Mucosa of gallbladder (tissue), 1 donor: ENCODE data around the gene ZNF135. TPM values are rescaled to one million over a fixed set of nuclear protein-coding genes. Genes with fewer than 3 reads are reported as not detected.

Source experiments
- DNase-seq: peaks from one replicate; pipeline ENCODE4 v3.0.0-alpha.2; 2020; ENCODE audit warnings: low spot score
- total RNA-seq: library from RNA; stranded (reverse); gene quantifications from one replicate; pipeline ENCODE4 v1.2.1, GENCODE V29; 2021
- donor health status: DM: no; HTN: no; CAD: no.

Gene ZNF135
- total RNA-seq, 1 donor from 2014 or later: 11.1 TPM

GRCh38 chr19:58091251-58091995, 32.3 kb downstream of the ZNF135 start:
- DNase-seq: no peak

DNA sequence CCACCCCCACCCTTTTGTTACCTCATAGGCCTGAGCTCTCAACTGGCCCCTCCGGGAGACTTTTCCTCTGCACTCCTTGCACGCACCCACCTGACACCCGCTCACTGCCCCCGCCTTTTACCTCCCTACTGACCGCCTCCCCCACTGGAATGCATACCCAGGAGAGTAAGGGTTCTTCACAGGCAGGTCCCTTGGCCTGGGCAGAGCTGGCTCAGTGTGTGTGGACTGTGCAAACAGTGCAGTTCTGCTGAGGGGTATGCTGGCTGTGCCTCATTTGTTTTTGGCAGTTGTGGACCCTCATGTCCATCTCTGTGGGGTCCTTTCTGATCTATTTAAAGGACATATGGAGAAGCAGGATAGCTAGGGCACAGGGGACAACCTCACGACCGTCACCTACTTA, 34.0 kb downstream of the ZNF135 start:
- DNase-seq: no peak

- DNase-seq: no peak
Measured at GRCh38 chr19:58095328-58095727, 36.2 kb downstream of the ZNF135 start.

DNA sequence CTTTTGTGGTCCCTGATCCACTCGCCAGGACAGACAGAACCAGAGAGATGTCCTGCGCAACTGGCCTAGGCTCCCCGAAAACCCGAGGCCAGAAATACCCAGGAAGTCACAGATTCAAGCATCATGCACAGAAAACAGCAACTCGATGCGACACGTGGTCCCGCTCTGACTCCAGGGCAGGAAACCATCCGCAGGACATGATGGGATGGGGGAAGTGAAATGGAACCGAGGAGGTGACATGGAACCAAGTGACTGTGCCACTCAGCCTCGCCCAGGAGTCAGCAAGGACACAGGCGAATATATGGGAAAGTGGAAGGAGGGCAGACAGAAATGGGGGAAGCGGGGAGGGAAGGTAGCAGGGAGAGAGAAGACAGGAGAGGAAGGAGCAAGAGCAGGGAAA, 37.8 kb downstream of the ZNF135 start:
- no peak for DNase-seq

DNA sequence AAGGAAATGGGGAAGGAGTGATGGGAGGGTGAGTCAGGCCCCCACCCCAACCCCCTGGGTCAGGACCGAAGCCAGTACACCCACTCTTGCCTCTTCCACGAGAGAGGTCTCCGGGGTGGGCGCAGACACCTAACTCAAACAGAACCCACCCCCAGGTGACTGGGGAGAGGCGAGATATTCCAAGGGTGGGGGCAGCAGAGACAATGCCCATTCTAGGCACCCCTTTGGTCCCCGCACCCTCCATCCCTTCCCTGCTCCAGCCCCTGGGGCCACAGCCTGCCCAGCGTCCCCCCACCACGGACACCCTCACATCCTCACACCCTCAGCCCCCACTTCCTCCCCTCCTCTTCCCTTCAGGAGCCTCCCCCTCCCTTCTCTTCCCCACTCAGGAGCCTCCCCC, 38.3 kb downstream of the ZNF135 start:
- no peak for DNase-seq

DNA sequence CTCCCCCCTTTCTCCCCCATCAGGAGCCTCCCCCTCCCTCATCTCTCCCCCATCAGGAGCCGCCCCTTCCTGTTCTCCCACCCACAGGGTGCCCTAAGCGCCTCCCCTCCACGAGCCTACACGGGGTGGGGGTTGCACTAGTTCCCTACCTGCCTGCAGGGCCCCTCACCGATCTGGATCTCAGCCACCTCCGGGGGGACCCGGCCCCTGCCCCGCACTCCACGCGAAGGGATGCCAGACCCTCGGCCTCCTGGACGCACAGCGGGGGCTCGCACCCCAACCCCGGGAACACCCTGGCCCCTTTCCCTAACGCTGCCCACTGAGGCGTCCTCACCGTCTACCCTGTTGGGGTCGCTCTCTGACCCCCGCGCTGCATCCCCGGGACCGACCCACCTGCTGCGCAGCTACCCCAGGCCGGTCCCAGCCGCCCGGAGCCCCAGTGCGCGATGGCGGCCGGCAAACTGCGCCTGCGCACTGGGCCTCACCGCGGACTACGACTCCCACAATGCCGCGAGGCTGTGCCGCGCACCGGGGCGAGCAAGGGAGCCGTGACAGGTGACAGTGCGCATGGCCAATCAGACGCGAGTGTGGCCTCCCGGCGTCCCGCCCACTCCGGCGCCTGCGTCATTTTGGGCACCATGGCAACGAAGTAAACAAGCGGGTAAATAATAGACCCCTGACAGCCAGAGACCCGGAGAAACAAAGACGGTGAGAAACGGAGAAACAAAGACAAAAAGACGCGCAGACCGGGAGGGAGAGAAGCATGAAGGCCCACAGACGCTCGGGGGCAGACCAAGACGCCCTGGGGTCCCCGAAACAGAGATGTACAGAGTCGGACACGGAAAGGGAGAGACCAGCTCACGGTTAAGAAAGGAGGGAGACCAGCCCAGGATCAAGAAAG, 38.9 kb downstream of the ZNF135 start, which contains the start of gene ZSCAN18:
Gene ZSCAN18, minus strand, starts transcription at position 451 of the 901 bp plus-strand sequence. CDS start 7,964 bp downstream, outside the sequence.
- DNase-seq: peak; percentile 98

DNA sequence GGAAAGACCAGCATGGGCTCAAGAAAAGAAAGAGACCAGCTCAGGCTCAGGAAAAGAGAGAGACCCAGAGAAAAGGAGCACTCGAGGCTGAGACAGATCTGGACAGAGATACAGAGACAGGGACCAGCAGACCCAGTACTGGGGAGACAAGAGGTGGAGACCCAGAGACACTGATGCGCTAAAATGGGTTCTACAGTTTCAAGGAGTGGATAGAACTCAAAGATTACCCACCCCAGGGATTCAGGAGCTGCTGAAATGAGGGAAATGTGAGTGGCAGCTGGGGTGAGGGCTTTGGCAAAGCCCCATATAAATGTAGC, 39.6 kb downstream of the ZNF135 start:
- no peak for DNase-seq

- DNase-seq: no peak
Measured at GRCh38 chr19:58107778-58108545, 48.9 kb downstream of the ZNF135 start.

DNA sequence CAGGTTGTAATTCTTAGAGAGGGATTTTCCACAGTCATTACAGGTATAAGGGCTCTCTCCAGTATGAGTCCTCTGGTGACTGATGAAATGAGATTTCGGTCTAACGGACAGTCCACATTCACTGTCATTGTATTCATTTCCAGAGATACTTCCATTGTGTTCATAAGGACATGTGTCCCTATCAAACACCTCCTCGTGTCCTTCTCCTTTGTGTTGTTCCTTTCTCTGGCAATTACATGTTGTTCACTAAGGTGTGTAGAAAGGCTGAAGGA, 49.4 kb downstream of the ZNF135 start:
- no peak for DNase-seq

GRCh38 chr19:58117841-58118575, 58.9 kb downstream of the ZNF135 start:
- DNase-seq: no peak

DNA sequence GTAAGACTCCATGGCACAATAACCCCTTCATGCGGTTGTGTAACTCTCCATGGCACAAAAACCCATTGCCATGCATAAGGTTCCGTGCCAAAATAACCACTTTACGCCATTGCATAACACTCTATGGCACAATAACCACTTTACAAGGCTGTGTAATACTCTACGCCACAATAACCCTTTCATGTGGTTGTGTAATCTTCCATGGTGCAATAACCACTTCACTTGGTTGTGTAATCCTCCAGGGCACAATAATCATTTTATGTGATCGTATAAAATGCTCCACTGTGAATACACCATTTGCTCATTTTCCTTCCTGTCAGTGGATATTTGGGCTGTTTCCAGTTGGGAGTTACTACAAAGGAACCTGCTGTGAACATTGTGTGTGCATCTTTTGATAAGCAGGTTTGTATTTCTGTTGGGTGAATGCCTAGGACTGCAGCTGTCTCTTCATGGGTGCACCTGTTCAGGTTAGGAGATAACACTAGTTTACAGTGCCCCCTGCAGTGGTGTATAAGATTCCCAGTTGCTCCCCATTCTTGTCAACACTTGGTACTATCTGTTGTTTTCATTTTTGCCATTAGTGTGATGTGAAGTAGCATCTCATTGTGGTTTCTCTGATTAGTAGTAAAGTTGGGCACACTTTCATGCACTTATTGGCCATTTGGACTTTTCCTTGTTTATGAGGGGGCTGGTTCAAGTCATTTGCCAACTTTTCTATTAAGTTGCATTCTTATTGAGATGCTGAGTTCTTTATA, 60.1 kb downstream of the ZNF135 start:
- no peak for DNase-seq

Other genes starting within 250 kb of the ZNF135 start
- gene ZNF552, start 244.4 kb upstream of the ZNF135 start, total RNA-seq: 47.0 TPM
- gene ZNF587B, start 229.0 kb upstream of the ZNF135 start, total RNA-seq: 15.9 TPM
- 60.0 TPM for gene ZNF587, start 209.4 kb upstream of the ZNF135 start, total RNA-seq
- 23.6 TPM for gene ZNF814, start 170.2 kb upstream of the ZNF135 start, total RNA-seq
- 31.0 TPM for gene ZNF417, start 142.7 kb upstream of the ZNF135 start, total RNA-seq
- gene ZNF418, start 123.9 kb upstream of the ZNF135 start, total RNA-seq: 14.1 TPM
- 5.7 TPM for gene ZNF256, start 111.6 kb upstream of the ZNF135 start, total RNA-seq
- 0.60 TPM for gene C19orf18, start 84.7 kb upstream of the ZNF135 start, total RNA-seq
- 23.3 TPM for gene ZNF606, start 56.5 kb upstream of the ZNF135 start, total RNA-seq
- 1.3 TPM for gene ZSCAN1, start 25.3 kb upstream of the ZNF135 start, total RNA-seq
- 111 TPM for gene ZSCAN18, start 38.9 kb downstream of the ZNF135 start, total RNA-seq
- gene ZNF329, start 91.5 kb downstream of the ZNF135 start, total RNA-seq: 16.9 TPM
- 33.8 TPM for gene ZNF274, start 123.8 kb downstream of the ZNF135 start, total RNA-seq
- gene ZNF544, start 169.6 kb downstream of the ZNF135 start, total RNA-seq: 30.4 TPM
- 6.1 TPM for gene ZNF8, start 219.7 kb downstream of the ZNF135 start, total RNA-seq
- gene ERVK3-1, start 246.1 kb downstream of the ZNF135 start, total RNA-seq: 32.2 TPM